NCI-H2029 treated with DMSO at 0.1 percent for 48 hours (cell line): ENCODE results near the gene SAFB2.

Source experiments
- DNase-seq: peaks from one replicate; lab custom pipeline; 2025; lab: John Stamatoyannopoulos, UW

SAFB2 gene

GRCh38 chr19:5622465-5623396 is at the start of gene SAFB2, which contains the start of gene SAFB:
Gene SAFB2 (minus strand): TSS chr19:5622776. CDS start chr19:5622715, 61 bp downstream.
Gene SAFB (plus strand): TSS chr19:5623083. CDS start chr19:5623206, 123 bp downstream.
- peak; percentile 93 for DNase-seq

- no peak for DNase-seq
Observed at GRCh38 chr19:5671600-5671999, 49.0 kb upstream of the SAFB2 start.

GRCh38 chr19:5669212-5669611 is 46.6 kb upstream of the SAFB2 start:
- DNase-seq: no peak

- DNase-seq: no peak
Observed at GRCh38 chr19:5667751-5668271, 45.2 kb upstream of the SAFB2 start.

- no peak for DNase-seq
Observed at GRCh38 chr19:5666921-5667610, 44.5 kb upstream of the SAFB2 start.

GRCh38 chr19:5665781-5666513 is 43.4 kb upstream of the SAFB2 start:
- no peak for DNase-seq

GRCh38 chr19:5664515-5664914 is 41.9 kb upstream of the SAFB2 start:
- no peak for DNase-seq

- no peak for DNase-seq
Observed at GRCh38 chr19:5663904-5664303, 41.3 kb upstream of the SAFB2 start.

- DNase-seq: no peak
Observed at GRCh38 chr19:5661483-5661882, 38.9 kb upstream of the SAFB2 start.

- DNase-seq: no peak
Observed at GRCh38 chr19:5655412-5655811, 32.8 kb upstream of the SAFB2 start.

- no peak for DNase-seq
Observed at GRCh38 chr19:5654931-5655330, 32.4 kb upstream of the SAFB2 start.

GRCh38 chr19:5652261-5652660 is 29.7 kb upstream of the SAFB2 start:
- no peak for DNase-seq

- DNase-seq: no peak
Observed at GRCh38 chr19:5651361-5651760, 28.8 kb upstream of the SAFB2 start.

GRCh38 chr19:5648464-5648863 is 25.9 kb upstream of the SAFB2 start:
- DNase-seq: no peak

- no peak for DNase-seq
Observed at GRCh38 chr19:5646703-5647102, 24.1 kb upstream of the SAFB2 start.

GRCh38 chr19:5645409-5645808 is 22.8 kb upstream of the SAFB2 start:
- peak; percentile 27 for DNase-seq

GRCh38 chr19:5644037-5644436 is 21.5 kb upstream of the SAFB2 start:
- no peak for DNase-seq

- DNase-seq: no peak
Observed at GRCh38 chr19:5643060-5643459, 20.5 kb upstream of the SAFB2 start.

- DNase-seq: no peak
Observed at GRCh38 chr19:5642204-5642603, 19.6 kb upstream of the SAFB2 start.

GRCh38 chr19:5641171-5641570 is 18.6 kb upstream of the SAFB2 start:
- DNase-seq: no peak

GRCh38 chr19:5637971-5638370 is 15.4 kb upstream of the SAFB2 start:
- DNase-seq: no peak

- DNase-seq: no peak
Observed at GRCh38 chr19:5635427-5635826, 12.9 kb upstream of the SAFB2 start.
